Inflammatory macrophage treated with lipopolysaccharide for 1 hour (primary cell): Measurements from ENCODE around the gene ERFL.
"Not testable (repeated sequence)": the region's sequence is repeated elsewhere in the genome, so short reads cannot be mapped to it uniquely, and the experiment has no call there.

Experiments used
- DNase-seq, 2 donors: peaks; one replicate each; pipeline ENCODE4 v3.0.0-alpha.2; 2020 to 2022

ERFL gene

DNA sequence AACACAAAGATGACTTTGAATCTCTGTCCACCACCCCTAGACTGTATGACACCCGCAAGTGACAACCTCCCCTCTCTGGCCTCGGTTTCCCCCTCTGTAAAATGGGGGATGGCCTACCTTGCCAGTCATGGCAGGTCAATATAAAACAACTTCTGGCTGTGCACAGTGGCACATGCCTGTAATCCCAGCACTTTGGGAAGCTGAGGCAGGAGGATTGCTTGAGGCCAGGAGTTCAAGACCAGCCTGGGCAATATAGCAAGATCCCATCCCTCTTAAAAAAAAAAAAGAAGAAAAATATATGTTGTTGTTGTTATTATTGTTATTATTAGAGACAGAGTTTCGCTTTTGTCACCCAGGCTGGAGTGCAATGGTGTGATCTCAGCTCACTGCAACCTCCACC is 52.3 kb downstream of the ERFL start:
- not testable (repeated sequence) for DNase-seq

DNA sequence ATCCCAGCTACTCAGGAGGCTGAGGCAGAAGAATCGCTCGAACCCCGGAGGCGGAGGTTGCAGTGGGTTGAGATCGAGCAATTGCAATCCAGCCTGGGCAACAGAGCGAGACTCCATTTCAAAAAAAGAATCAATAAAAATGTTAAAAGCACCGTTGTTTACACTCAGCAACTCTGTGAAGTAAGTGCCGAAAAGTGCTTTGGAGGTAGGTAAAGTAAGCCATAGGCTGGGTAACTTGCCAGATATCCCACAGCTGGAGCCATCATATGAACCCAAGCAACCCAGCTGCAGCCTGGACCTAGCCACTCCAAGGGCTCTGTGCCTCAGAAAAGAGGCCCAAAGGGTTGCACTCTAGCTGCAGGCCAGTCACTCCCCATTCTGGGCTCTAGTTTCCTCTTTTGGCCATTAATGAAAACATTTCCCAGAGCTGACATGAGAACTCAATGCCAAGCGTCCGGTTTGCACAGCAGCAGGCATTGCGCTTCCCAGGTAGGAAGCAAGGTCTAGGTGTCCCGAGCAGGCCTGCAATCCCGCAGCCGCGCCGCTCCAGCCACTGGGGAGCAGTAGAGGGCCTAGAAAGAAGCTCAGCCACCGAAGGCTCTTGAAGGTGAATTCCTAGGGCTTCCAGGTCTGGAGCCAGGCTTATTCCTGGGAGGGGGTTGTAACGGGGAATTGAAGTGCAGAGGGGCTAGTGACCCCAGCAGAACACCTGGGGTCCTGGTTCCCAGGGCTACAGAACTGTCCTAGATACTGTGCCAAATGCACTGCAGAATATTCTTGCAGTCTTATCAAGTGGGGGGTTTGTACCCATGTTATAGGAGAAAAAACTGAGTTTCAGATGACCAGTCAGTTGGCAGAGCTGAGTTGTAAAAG is 55.2 kb downstream of the ERFL start:
- DNase-seq = peak in 1 of 2 donors; percentile 59

DNA sequence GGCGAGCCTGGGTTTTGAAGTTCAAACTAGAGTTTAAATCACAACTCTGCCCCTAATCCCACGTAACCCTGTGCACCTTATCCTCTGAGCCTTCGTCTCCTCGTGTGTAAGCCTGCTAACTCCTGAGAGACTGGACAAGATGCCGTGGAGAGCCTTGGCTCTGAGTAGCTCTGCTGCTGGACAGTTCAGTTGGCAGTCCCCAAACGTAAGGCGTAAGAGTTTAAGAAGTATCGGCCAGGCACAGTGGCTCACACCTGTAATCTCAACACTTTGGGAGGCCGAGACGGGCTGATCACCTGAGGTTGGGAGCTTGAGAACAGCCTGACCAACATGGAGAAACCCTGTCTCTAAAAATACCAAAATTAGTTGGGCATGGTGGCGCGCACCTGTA is 55.9 kb downstream of the ERFL start:
- DNase-seq = no peak

DNA sequence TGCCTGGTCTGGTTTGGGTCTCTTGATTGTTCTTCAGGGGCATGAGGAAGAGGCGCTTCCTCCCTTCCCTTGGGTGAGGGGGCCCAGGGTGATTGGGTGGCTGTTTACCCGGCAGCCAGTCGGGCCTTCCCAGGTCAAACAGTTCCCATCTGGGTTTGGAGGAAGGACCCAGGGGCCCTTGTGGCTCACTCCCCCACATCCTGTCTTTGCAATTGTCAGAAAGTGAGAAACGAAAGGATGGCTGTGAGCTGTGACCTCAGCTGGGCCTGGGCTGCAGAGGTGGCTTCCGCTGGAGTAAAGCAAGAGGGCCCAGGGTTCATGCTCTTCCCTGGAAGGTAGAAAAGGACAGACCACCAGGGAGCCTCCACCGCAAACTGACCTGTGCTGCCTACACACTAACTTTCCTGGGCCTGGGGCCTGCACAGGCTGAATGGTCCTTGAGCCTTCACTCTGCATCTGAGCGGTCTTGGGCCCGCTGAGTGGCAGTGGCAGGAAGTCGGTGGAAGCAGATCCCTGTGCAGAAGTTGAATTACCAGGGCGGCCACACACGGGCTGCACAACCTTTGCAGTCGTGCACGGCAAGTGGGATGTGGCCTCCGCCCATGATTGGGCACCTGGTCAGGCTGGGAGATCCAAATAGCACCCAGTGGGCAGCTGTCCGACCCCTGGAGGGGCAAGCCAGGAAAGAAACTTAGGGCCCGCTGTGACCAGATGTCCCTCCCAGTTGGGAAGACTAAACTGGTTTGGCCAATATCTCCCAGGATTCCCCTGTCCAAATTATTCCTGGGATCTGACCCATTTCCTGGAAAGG is 56.5 kb downstream of the ERFL start:
- peak; percentile 59 to 73 for DNase-seq

DNA sequence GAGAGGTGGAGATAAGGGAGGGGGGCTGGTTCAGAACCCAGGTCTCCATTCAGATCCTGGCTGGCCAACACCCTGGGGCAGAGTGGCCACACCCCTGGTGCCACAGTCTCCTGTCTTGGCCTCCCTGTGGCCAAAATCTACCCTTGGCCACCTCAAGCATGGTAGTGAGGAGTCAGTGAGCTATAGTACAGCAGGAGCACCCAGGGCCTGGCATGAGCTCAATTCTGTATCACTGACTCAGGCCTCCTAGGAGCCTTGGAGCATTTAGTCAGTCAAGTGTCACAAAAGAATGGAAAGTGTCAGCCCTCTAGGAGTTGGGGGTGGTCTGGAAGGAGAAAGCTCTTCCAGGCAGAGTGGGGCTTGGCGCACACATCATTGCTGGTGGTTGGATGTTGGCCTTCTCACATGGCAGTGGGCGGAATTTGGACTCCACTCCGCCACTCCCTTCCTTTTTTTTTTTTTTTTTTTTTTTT is 57.8 kb downstream of the ERFL start:
- peak in 1 of 2 donors; percentile 69 for DNase-seq

DNA sequence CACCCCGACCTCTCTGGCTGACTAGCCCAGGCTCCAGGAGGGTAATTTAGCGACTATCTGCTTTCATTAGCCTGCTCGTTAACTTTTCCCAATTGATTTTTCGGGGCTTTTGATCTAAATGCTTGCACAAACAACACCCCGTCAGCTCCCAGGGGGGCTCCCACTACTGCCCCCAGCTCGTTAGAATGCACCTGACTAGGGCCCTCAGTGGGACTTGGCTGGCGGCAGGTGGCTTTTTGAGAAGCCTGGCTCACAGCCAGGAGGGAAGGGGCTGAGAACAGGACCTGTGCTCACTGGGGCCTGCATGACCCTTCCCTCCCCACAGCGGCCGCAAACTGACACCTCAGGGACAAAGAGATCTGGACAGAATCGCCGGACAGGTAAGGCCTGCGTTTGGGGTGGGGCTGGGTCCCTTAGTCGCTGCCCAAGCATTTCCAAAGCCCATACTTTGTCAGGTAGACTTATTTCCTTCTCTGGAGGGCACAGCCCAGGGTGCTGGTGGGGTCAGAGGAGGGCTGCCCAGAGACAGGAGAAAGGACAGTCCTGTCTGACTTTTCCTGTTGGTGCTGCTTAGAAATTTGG is 58.8 kb downstream of the ERFL start:
- no peak for DNase-seq

DNA sequence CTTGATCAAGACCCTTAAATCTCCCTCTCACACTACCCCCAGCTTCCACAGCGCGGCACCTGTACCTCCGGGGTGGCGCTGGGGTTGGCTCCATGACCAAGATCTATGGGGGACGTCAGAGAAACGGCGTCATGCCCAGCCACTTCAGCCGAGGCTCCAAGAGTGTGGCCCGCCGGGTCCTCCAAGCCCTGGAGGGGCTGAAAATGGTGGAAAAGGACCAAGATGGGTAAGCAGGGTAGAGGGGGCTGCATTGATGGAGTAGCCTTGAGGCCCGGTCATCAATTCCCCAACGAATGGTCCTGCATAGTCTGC is 59.3 kb downstream of the ERFL start:
- no peak for DNase-seq

DNA sequence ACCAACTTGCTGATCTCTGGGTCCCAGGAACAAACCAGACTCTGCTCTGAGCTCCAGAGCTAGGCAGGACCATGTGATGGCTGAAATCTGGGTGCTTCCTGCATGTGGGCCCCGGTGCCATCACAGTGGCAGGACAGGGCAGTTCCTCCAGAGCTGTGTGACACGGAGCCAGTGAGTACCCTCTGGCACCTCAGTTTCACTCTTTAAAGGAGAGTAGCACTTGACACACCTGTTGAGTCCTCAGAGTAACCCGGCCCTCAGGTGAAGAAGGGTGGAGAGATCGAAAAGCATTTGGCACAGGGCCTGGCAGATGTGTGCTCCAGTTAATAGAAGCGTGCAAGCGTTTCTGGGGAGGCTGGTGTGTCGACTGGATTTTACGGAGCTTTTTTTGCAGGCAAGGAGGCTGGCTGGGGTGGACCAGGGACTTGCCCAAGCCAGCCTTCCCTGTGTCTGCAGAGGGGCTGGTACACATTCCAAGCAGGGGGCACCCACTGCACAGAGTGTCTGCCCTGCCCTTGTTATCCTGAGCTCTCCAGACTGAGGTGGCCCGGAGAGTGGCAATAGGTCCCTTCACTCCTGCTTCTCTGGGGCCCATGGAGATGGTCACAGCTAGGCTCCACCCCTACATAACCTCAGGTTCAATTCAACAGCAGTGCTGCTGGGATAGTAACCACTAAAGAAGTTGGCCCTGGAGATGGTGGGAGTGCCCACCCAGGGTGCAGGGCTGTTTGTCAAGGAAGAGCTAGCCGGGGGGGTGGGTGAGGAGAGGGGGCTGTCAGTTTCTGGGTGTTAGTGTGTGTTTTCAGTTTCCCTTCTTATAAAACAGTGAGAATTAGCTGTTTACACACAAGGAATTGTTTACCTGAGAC is 59.9 kb downstream of the ERFL start:
- no peak for DNase-seq

DNA sequence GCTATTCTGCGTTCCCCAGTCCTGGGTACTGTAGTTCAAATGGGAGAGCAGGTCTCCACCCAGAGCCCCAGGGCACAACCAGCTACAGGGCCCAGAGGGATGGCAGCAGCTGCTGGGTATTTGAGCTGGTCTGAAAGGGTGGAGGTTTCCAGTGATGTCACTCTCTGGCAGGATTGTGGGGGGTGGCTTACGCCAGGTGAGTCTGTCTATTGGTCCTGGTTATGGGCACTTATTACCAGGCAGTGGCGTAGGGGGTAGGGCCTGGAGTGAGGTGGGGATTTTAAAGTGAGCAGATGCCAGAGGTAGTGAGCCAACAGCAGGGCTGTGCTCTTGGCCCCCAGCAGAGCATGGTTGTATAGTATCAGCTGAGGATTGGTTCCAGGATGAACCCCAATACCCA is 62.0 kb downstream of the ERFL start:
- DNase-seq = no peak

DNA sequence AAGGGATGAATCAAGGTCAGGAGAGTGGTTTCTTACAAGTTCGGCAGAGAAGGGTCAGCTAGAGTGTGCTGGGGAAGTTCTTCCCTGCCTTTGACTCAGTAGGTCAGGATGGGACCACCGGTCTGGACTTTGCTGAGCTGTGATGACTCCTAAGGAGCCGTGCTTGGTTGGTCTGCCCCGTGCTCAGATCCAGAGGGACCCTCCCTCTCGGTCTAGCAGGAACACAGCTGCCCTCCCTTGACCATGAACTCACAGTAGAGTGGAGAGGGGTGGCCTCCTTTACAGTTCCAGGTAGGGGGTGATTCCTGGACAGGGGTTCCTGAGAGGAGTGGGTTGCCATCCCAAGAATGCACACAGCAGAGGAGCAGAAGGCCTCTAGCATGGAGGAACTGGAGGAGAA is 63.9 kb downstream of the ERFL start:
- DNase-seq = no peak

DNA sequence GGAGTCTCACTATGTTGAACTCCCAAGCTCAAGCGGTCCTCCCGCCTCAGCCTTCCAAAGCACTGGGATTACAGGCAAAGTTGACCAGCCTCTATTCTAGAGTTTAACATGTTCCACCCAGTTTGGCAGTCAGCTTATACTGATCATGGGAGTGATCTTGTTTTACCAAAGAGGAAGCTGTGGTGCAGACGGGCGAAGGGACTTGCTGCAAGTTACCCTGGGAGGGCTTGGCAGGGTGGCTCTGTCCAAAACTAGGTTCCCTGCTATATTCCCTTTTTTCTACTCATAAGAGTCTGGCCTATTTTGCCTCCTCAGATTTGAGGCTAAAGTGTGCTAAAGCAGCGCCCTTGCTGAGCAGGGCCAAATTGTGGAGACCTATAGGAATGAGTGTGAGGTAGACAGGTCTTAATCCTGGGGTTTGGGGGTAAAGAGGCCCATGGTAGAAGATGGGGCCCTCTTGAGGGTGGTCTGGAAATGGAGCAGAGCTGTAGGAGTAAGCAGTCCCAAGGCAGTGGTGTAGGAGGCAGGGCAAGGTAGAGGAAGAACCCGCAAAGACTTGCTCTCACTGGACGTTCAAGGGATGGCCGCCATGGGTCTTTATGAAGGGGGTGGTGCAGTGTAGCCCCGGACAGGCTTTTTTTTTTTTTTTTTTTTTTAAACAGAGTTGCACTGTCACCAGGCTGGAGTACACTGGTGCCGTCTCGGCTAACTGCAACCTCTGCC is 64.9 kb downstream of the ERFL start:
- DNase-seq = peak; percentile 25 to 33

DNA sequence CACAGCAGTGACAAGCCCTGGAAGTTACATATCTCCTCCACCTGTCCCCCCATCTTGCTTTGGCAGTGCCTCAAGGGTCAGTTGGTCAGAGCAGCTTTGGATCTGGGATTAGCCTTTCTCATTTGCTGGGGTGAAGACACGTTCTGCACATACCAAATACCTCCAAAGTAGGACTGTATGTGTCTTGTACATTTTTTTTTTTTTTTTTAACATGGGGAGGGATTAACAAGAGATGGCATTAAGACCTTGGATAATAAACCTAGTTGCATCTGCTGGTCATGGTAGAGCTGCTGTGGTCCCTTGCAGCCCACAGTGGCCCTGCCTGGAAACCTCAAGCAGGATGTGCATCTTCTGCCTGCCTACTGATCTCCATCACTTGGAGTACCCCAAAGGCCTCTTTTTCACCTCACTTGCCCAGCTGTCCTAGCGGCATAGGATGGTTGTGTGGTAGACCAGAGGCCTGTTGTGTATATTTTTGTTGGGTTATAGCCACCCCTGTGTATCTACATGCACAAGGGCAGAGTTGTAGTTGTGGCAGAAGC is 65.7 kb downstream of the ERFL start:
- DNase-seq = no peak

DNA sequence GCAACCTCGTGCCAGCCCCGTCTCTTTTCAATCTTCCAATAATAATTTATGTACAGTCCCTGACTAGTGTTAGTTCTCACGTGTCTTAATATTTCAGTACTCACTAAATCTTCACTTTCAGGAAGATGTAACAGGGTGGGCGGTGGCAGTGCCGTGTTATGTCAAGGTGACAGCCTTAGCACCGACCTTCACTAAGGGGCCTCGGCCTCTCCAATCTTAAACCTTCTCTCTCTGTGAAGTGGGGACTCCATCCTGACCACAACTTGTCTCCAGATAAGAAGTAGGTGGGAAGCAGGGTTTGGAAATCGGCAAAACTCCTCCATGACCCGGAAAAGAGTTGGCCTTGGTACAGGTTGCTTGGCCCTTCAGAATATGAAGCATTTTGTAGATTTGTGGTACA is 66.4 kb downstream of the ERFL start:
- no peak for DNase-seq

DNA sequence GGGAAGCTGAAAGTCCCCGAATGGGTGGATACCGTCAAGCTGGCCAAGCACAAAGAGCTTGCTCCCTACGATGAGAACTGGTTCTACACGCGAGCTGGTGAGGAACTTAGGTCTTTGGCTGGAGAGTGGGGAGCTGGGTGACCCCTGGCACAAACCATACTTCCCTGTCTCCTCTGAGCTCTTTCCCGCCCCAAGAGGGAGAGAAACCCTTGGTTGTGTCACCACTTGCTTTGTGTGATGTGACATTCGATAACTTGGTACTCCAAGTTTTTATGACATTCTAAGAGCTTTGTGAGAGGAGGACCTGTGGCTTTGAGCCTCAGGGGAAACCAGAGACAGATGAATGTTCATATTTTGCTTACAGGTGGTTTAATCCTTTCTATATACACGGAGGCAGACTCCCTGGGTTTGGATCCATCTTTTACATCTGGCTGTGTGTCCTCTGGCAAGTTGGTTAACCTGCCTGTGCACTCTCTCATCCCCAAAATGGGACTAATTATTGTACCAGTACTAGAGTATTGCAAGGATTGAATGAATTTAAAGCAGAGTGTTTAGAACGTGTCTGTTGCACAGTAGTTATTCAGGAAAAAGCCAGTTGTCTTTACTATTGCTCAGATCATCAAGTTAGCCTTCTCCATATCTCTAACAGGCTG is 67.0 kb downstream of the ERFL start:
- peak in 1 of 2 donors; percentile 20 for DNase-seq

DNA sequence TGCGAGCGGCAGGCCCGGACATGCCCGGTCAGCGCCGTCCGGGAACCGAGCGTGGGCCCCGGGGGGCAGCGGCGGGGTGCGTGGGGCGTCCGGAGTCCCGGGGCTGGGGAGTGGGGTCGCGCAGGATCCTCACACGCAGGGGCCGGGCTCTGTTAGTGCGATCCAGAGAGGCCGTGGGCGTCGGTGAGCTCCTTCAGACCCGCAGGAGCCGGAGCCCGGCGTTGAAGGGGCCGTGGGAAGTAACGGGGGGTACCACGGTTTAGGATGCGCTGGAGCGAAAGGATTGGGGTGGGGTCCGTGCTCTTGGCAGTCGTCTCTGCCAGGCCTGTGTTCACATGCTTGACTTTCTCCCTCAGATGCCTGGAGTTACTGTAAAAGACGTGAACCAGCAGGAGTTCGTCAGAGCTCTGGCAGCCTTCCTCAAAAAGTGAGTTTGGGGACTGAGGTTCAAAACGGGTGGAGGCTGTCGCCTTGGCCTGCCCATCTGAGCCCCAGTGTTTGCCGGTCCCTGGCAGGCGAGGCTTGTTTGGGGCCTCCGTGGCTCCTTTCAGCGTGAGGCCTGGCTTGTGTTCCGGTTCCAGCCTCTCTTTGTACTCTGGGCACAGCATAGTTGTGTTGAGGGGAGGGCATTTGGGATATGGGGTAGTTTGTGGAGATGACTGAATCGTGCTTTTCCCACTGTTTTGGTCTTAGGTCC is 67.7 kb downstream of the ERFL start:
- DNase-seq = peak in 1 of 2 donors; percentile 24

DNA sequence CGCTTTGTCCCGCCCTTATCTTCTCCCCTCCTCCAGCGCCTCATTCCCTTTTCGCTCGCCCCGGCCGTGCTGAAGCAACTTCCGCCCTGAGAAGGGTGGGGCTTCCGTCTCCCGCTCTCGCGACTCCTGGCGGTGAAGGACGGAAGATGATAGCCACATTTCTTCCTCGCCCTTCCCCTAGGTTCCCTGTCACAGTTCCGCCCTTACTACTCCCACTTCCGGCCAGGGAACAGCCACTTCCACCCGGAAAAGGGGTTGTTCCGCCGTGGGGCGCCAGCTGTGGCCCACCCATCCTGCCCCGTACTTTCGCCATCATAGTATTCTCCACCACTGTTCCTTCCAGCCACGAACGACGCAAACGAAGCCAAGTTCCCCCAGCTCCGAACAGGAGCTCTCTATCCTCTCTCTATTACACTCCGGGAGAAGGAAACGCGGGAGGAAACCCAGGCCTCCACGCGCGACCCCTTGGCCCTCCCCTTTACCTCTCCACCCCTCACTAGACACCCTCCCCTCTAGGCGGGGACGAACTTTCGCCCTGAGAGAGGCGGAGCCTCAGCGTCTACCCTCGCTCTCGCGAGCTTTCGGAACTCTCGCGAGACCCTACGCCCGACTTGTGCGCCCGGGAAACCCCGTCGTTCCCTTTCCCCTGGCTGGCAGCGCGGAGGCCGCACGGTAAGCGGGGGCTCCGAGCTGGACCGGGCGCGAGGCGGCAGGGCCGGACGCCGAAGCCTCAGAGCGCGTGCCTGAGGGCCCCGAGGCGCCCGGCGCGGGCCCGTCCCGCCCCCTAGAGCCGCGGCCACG is 68.4 kb downstream of the ERFL start, which contains the start of gene RPS19:
Gene RPS19, plus strand, starts transcription at position 638 of the 801 bp plus-strand sequence. CDS start 520 bp downstream, outside the sequence.
- peak; percentile 98 to 99 for DNase-seq

DNA sequence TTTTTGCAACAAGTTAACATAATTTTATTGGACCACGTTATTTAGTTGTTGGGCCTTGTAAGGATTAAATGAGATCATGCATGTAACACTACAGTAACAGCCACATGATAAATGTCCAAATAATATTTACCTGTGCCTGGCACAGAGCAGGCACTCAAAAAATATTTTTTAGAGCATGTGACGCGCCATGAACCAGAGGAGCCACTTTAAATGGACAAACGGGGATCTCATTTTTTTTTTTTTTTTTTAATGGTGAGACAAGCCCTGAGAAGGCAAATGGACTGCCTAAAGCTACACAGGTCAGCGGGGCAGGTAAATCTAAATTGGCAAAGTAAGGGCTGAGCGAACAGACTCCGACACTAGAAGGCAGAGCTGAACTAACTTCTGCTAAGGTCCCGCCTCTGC is 69.0 kb downstream of the ERFL start:
- DNase-seq = no peak
